WI38 (cell line): ENCODE measurements around the gene ALK.

Source experiments
- H3K4me3 ChIP-seq: 2 replicates; pipeline ENCODE4 v1.5.1; 2011; ENCODE audit warnings: low read depth, mild to moderate bottlenecking, control low read depth, low read length
- CTCF ChIP-seq: IDR thresholded peaks from 2 replicates; pipeline ENCODE4 v1.5.1; 2012; ENCODE audit warnings: low read depth, mild to moderate bottlenecking, control low read depth, low read length

The ALK gene

GRCh38 chr2:29663268-29663667, 258.1 kb downstream of the ALK start:
- H3K4me3 ChIP-seq: no peak overlapping the region
- no peak for TF ChIP-seq CTCF

GRCh38 chr2:29662861-29663260, 258.5 kb downstream of the ALK start:
- no peak for TF ChIP-seq CTCF
- no peak overlapping the region for H3K4me3 ChIP-seq

GRCh38 chr2:29660201-29660600, 261.2 kb downstream of the ALK start:
- no peak for TF ChIP-seq CTCF
- no peak overlapping the region for H3K4me3 ChIP-seq

- no peak for TF ChIP-seq CTCF
- H3K4me3 ChIP-seq: no peak overlapping the region
These were observed 262.2 kb downstream of the ALK start for GRCh38 chr2:29659178-29659577.

- no peak for TF ChIP-seq CTCF
- no peak overlapping the region for H3K4me3 ChIP-seq
These were observed 263.7 kb downstream of the ALK start for GRCh38 chr2:29657674-29658073.

GRCh38 chr2:29655391-29656086, 265.8 kb downstream of the ALK start:
- TF ChIP-seq CTCF: no peak
- no peak overlapping the region for H3K4me3 ChIP-seq

- no peak overlapping the region for H3K4me3 ChIP-seq
- no peak for TF ChIP-seq CTCF
These were observed 270.7 kb downstream of the ALK start for GRCh38 chr2:29650631-29651097.
